ENCODE results near the gene AP3B1. TPM values are rescaled to one million over a fixed set of nuclear protein-coding genes. Genes with fewer than 3 reads are reported as not detected.

Gene AP3B1
- total and polyA plus RNA-seq, 12 donors: 22.0 to 59.1 (median 34.3) TPM

DNA sequence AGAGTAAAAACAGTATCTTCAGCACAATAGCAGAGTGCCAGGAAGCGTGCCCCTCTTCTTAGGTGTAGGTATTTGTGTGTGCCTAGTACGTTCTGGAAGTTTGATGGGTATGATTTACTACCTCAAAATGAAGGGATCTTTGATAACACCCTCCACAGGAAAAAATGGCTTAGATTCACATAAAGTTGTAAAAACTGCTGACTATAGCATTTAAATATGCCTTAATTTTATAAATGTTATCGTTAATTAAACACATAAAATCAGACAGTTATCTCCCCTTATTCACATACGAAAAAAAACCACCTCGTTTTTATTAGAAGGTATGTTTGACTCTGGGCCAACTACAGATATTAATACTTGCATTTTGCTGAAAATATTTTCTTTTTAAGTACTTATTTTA, 274.8 kb downstream of the AP3B1 start:
- Histone ChIP-seq H3K4me3 (no peak overlapping the region), H3K27ac (no peak overlapping the region), H3K4me1 (replicated peaks in 1 of 2) (no peaks in the 10 kb centered on the region), H3K36me3 (replicated peaks in 1 of 2) (no peaks in the 10 kb centered on the region), H3K9me3 (replicated peaks in 1 of 3) (peaks cover 0 to 4% (median 0%) of the 10 kb centered on the region in 3 donors), H3K27me3 (no peaks in the 10 kb centered on the region)
- no peak for TF ChIP-seq POLR2A (IDR thresholded peaks at IDR 0.05)
- TF ChIP-seq, protein P1, sequence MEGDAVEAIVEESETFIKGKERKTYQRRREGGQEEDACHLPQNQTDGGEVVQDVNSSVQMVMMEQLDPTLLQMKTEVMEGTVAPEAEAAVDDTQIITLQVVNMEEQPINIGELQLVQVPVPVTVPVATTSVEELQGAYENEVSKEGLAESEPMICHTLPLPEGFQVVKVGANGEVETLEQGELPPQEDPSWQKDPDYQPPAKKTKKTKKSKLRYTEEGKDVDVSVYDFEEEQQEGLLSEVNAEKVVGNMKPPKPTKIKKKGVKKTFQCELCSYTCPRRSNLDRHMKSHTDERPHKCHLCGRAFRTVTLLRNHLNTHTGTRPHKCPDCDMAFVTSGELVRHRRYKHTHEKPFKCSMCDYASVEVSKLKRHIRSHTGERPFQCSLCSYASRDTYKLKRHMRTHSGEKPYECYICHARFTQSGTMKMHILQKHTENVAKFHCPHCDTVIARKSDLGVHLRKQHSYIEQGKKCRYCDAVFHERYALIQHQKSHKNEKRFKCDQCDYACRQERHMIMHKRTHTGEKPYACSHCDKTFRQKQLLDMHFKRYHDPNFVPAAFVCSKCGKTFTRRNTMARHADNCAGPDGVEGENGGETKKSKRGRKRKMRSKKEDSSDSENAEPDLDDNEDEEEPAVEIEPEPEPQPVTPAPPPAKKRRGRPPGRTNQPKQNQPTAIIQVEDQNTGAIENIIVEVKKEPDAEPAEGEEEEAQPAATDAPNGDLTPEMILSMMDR (IDR thresholded peaks at IDR 0.05): no peak
- intact Hi-C loops (cut with DNase I): no loop called here
- WGBS, 4 donors: 87 to 90% (median 88%) methylated on average over 5 of the region's 5 CpGs
- DNase-seq: no peak

GRCh38 chr5:78016863-78017529, 277.5 kb downstream of the AP3B1 start:
- Histone ChIP-seq H3K27me3 (no peaks in the 10 kb centered on the region), H3K9me3 (replicated peaks in 1 of 3) (peaks cover 0 to 4% (median 0%) of the 10 kb centered on the region in 3 donors), H3K36me3 (replicated peaks in 1 of 2) (no peaks in the 10 kb centered on the region), H3K4me3 (no peak overlapping the region), H3K4me1 (replicated peaks in 1 of 2) (no peaks in the 10 kb centered on the region), H3K27ac (no peak overlapping the region)
- DNase-seq: no peak
- intact Hi-C loops (cut with DNase I): no loop called here
- 92 to 95% (median 93%) methylated on average over 3 of the region's 3 CpGs for WGBS, 4 donors
- TF ChIP-seq, protein P1 (IDR thresholded peaks at IDR 0.05): no peak
- TF ChIP-seq POLR2A (IDR thresholded peaks at IDR 0.05): no peak

DNA sequence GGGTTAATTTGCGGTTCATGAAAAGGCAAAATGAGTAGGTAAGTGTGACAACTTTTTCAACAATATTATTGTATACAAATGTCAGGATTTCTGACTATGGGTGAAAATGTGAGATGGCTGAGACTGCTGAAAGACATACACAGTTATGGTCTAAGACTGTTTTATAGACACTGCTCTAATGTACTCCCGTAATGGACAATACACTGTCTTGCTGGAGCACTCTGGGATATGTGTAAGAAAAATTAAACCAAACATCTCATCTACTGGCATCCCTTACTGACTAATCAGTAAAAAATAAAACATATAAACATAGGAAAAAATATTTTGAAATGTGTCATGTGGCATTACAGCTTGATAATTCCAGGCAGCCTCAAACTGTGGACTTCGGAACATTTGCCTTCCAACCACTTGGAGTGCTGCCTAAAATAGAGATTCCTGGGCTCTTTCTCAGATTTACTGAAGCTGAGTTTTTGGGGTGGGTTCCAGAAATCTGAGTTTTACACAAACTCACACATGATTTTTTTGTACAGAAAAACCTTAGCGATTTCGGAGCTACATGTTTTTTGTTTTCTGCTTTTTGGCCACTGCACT, 284.5 kb downstream of the AP3B1 start:
- no peak overlapping the region for H3K27ac ChIP-seq
- H3K36me3 ChIP-seq (replicated peaks in 1 of 2): no peaks in the 10 kb centered on the region
- TF ChIP-seq, protein P1 (IDR thresholded peaks at IDR 0.05): no peak
- TF ChIP-seq POLR2A (IDR thresholded peaks at IDR 0.05): no peak
- no peaks in the 10 kb centered on the region for H3K4me1 ChIP-seq (replicated peaks in 1 of 2)
- no peak for DNase-seq
- intact Hi-C loops (cut with DNase I): loop anchor here in 1 of 2 donors (10.0 kb wide), 1 partner anchor 365 kb away; no protein-coding TSS in a partner anchor
- H3K4me3 ChIP-seq: no peak overlapping the region
- H3K27me3 ChIP-seq: no peaks in the 10 kb centered on the region
- WGBS, 4 donors: 83 to 90% (median 87%) methylated on average over 5 of the region's 5 CpGs
- H3K9me3 ChIP-seq (replicated peaks in 1 of 3): no peaks in the 10 kb centered on the region

- Histone ChIP-seq H3K9me3 (replicated peaks in 1 of 3) (no peaks in the 10 kb centered on the region), H3K27ac (no peak overlapping the region), H3K36me3 (replicated peaks in 1 of 2) (no peaks in the 10 kb centered on the region), H3K4me1 (replicated peaks in 1 of 2) (no peaks in the 10 kb centered on the region), H3K27me3 (no peaks in the 10 kb centered on the region), H3K4me3 (no peak overlapping the region)
- TF ChIP-seq, protein P1 (IDR thresholded peaks at IDR 0.05): peak; percentile 61 to 82 (median 75)
- TF ChIP-seq POLR2A (IDR thresholded peaks at IDR 0.05): no peak
- 29 to 41% (median 35%) methylated on average over 1 of the region's 1 CpG for WGBS, 4 donors
- intact Hi-C loops (cut with DNase I): loop anchor here in 1 of 2 donors (10.0 kb wide), 1 partner anchor 364 kb away; no protein-coding TSS in a partner anchor
- peak in 6 of 7 donors; percentile 26 to 64 (median 38) for DNase-seq
These were observed 286.0 kb downstream of the AP3B1 start for GRCh38 chr5:78008356-78008967.
